NK-92 (cell line): Measurements from ENCODE around the gene GRIA1.
"Not testable (repeated sequence)": the region's sequence is repeated elsewhere in the genome, so short reads cannot be mapped to it uniquely, and the experiment has no call there.

Experiments used
- DNase-seq: peaks from one replicate; lab custom pipeline; 2025; ENCODE audit not compliant: unreplicated experiment; lab: John Stamatoyannopoulos, UW

GRIA1 gene

GRCh38 chr5:153714798-153715197 is 224.3 kb downstream of the GRIA1 start:
- DNase-seq, result no peak

- no peak for DNase-seq
These were observed 226.8 kb downstream of the GRIA1 start for GRCh38 chr5:153717287-153717686.

- DNase-seq, result no peak
These were observed 228.2 kb downstream of the GRIA1 start for GRCh38 chr5:153718713-153719112.

GRCh38 chr5:153719324-153719723 is 228.9 kb downstream of the GRIA1 start:
- no peak for DNase-seq

GRCh38 chr5:153723022-153723610 is 232.6 kb downstream of the GRIA1 start:
- DNase-seq, result not testable (repeated sequence)

GRCh38 chr5:153742060-153742459 is 251.6 kb downstream of the GRIA1 start:
- DNase-seq, result no peak

- DNase-seq, result no peak
These were observed 254.3 kb downstream of the GRIA1 start for GRCh38 chr5:153744751-153745150.

GRCh38 chr5:153745778-153746395 is 255.4 kb downstream of the GRIA1 start:
- no peak for DNase-seq

- DNase-seq, result no peak
These were observed 256.0 kb downstream of the GRIA1 start for GRCh38 chr5:153746440-153746839.

- DNase-seq, result no peak
These were observed 258.4 kb downstream of the GRIA1 start for GRCh38 chr5:153748823-153749222.

- DNase-seq, result no peak
These were observed 259.5 kb downstream of the GRIA1 start for GRCh38 chr5:153749960-153750359.

GRCh38 chr5:153751251-153751650 is 260.8 kb downstream of the GRIA1 start:
- DNase-seq, result no peak

GRCh38 chr5:153752890-153753289 is 262.4 kb downstream of the GRIA1 start:
- no peak for DNase-seq

- no peak for DNase-seq
These were observed 263.4 kb downstream of the GRIA1 start for GRCh38 chr5:153753645-153754432.

GRCh38 chr5:153755913-153756500 is 265.5 kb downstream of the GRIA1 start:
- DNase-seq, result no peak

- DNase-seq, result no peak
These were observed 266.1 kb downstream of the GRIA1 start for GRCh38 chr5:153756540-153756939.

- DNase-seq, result no peak
These were observed 275.5 kb downstream of the GRIA1 start for GRCh38 chr5:153765987-153766386.

- DNase-seq, result no peak
These were observed 277.0 kb downstream of the GRIA1 start for GRCh38 chr5:153767221-153768188.

- no peak for DNase-seq
These were observed 279.6 kb downstream of the GRIA1 start for GRCh38 chr5:153770066-153770465.

- DNase-seq, result no peak
These were observed 284.2 kb downstream of the GRIA1 start for GRCh38 chr5:153774686-153775085.

GRCh38 chr5:153775923-153776322 is 285.5 kb downstream of the GRIA1 start:
- no peak for DNase-seq
